Nucleus accumbens (tissue), 56 donors: Measurements from ENCODE around the gene CNKSR3.

Experiments used
- DNase-seq, 56 donors: peaks; one replicate each; lab custom pipeline; 2025; lab: John Stamatoyannopoulos, UW

Gene CNKSR3

DNA sequence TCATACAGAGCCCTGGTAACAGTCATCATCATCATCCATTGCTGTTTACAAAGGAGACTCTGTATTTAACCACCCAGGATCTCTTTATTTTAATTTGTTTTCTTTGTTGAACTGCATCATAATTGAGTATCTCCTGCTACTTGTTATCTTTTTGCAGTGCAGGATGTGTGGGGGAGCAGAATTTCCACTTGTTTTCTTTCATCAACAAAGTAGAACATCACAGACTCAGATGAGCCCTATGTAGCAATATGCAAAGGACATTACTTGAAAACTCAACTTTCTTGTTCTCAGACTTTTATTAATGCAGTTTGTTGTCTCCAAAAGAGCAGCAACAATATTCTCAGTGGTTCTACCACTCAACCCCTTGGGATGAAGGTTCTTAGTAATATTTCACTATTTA is 115.2 kb downstream of the CNKSR3 start:
- DNase-seq: no peak

DNA sequence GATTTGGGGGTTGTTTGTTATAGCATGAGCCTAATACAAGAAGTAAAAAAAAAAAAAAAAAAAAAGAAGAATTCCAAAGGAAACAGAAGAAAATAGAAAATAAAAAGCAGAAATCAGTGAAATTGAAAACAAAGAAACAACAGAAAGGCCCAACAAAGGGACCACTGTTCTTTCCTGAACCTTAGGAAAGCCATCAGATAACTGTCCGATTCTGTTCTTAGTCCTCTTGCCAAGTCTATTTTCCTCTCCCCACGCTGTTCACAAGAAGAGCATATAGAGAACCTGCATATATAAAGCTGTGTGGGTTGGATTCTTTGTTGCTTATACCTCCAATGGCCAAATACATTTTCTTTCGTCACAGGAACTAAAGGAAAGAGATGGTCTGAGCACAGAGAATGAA is 115.9 kb downstream of the CNKSR3 start:
- no peak for DNase-seq

DNA sequence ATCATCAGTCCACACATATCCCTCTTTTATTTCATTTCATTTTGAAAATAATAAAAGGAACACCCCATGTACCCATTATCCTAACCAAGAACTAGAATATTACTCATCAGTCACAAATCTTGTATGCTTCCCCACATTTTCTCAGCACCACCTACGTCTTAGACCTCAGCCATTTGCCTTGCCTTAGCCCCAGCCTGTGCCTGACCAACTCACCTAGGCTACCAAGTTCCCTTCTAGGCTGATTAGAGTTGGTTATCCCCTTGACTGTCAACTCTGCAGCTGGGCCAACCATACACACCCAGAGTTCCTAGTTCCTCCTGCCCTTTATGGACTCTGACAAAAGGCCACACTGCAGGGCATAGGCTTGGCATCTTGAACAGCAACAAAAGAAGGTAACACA is 120.5 kb downstream of the CNKSR3 start:
- DNase-seq: no peak

DNA sequence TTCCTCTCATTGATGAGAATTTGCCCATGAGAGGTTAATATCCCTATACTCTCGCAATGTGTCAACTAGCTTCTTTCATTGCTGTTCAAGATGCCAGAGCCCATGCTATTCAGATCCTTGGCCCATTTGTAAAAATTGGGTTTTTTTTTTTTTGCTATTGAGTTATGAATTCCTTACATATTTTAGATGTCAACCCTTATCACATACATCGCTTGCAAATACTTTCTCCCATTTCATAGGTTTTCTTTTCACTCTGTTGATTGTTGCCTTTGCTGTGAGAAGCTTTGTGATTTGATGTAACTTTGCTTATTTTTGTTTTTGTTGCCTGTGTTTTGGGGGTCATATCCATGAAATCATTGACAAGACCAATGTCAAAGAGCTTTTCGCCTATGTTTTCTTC is 121.7 kb downstream of the CNKSR3 start:
- DNase-seq: no peak

DNA sequence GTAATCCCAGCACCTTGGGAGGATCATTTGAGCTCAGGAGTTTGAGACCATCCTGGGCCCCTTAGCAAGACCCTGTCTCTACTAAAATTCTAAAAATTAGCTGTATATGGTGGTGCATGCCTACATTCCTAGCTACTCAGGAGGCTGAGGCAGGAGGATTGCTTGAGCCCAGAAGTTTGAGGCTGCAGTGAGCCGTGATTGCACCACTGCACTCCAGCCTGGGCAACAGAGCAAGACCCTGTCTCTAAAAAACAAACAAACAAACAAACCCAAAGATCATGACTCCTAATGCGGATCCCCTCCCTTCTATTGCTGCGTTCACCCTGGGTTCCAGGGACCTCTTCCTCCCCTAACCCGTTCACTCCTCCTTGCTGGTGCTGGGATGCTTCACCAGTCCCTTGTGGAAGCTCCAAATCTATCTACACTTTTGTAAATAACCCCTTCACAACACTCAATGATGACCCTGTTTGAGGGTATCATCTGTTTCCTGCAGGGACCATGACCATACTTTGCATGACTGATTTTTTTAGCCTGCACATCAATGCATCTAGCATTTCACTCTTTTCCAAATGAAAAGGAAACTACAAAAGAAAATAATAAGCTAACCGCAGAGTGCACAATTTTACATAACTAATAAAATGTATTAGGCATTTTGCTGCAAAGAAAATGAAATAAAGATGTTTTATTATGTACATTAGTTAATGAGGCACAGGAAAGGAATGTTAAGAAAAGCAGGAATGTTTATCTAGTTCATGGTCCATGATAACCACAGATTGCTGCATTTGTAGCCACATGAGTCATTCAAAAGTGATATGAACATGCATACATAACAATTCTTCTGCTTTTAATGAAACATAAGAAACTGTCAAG is 123.4 kb downstream of the CNKSR3 start:
- DNase-seq: no peak

DNA sequence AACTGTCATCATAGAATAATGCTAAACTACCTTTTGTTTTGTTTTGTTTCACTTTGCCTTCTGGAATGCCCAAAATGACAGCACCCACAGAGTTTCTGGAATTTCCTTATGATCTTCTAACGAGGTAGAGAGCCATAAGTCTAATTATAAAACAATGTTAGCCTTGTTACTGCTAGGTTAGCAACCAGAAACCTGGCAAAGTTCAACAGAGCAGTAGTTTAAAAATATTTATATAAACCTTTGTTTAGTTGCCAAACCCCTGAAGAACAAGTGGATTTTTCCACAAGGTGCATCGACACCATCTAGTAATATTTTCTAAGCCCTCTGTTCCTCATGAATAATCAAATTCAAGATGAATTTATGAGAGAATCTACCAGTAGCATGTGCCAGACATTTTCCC is 126.3 kb downstream of the CNKSR3 start:
- no peak for DNase-seq

DNA sequence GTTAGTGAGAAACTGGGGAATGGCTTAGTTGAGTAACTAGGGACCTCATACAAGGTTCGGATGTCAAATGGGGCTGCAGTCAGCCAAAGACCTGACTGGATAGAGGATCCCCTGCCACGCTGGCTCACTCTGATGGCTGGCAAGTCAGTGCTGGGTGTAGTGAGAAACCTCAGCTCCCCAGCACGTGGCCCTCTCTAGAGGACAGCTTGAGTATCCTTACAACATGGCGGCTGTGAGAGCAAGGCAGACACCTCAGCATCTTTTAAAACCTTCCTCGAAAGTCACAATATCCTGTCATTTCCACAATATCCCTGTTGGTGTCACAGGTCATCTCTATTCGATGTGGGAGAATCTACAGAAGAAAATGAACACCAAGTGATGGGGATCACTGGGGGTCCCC is 127.2 kb downstream of the CNKSR3 start:
- DNase-seq: no peak

DNA sequence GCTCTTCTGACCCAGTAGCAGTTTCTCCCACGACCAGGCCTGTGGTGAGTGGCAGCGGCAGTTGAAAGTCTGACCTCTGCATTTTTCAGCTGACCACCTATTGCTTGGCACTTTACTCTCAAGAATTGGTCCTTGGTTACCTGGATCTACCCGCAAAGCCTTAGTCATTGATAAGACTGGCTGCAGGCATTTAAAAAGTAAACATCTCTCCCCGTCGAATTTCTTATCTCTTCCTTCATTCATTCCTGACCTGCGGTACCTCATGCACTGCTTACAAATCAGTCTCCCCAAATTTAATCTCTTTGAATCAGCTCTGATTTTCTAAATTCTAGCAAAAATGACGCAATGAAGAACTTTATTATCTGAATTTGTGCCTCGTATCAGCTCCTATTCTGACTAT is 127.7 kb downstream of the CNKSR3 start:
- no peak for DNase-seq

DNA sequence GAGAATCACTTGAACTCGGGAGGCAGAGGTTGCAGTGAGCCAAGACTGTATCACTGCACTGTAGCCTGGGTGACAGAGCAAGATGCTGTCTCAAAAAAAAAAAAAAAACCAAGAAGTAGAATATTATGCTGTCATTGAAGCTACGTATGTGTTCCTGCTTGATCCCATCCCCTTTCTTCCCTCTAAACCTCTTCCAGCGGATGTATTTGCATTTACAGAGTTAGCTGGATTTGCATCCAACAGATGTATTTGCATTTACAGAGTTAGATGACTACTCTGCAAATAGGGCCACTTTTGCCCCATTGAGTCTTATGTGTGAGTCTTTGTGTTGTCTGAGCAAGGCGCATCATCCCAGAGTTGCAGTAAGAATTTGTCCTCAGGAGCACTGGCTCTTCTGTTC is 128.9 kb downstream of the CNKSR3 start:
- DNase-seq: no peak

DNA sequence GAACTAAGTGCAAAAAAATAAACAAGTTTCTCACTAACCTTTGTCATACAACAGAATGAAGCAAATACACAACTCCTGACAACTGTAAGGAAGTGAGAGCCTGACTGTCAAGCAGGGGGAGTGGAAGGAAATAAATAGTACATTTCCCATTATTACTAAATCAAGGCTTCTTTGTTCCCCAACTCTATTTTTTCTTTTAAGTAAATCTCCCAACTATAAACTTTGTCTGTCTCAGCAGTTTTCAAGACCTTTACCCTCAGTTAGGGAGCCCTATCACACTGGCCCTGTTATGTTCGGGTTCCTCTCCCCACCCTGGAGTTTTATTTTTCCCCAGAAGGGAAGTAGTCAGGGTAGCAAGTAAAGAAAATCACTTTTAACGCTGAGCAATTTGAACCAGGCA is 129.7 kb downstream of the CNKSR3 start:
- no peak for DNase-seq

DNA sequence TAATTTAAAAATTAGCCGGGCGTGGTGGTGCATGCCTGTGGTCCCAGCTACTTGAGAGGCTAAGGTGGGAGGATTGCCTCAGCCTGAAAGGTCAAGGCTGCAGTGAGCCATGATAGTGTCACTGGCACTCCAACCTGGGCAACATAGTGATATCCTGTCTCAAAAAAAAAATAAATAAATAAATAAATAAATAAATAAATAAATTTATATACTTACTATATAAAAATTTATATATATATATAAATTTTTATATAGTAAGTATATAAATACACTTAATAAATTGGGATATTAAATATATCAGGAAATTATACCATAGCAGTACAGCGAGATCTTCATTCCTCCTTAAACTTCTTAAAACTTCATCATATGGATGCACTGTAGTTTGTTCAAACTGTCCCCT is 130.9 kb downstream of the CNKSR3 start:
- DNase-seq: no peak

DNA sequence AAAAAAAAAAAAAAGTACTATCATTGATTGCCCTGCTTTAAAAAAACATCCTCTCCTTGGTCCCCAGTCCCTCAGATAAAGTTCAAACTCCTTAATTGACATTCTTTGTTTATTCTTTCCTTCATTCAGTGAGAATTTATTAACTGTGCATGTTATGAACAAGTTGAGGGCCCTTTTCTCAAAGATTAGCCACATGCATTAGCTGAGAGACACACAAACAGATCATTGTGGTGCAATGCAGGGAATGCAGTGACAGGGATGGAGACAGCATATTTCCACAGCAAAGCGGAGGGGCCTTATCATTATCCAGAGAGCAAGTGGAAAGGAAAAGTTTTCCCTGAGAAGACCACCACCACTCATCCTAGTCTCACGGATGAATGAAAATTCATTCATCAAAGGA is 132.0 kb downstream of the CNKSR3 start:
- DNase-seq: no peak

DNA sequence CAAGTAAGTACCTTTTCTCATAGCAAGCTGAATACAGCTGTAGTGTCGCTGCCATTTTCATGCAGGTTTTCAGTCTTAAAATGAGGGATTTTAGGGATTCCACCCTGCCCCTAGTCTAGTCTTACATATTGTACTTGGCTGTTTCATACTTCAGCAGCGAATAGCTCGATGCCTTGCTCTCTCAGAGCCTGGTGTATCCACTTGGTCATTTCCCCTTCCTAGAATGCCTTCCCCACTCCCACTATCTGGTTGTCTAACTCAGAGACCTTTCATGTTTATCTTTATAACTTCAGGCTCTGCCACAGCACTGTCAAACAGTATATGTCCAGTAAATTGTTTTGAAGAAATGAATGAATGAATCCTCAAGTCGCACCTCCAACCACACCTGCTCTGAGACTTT is 132.8 kb downstream of the CNKSR3 start:
- DNase-seq: no peak

DNA sequence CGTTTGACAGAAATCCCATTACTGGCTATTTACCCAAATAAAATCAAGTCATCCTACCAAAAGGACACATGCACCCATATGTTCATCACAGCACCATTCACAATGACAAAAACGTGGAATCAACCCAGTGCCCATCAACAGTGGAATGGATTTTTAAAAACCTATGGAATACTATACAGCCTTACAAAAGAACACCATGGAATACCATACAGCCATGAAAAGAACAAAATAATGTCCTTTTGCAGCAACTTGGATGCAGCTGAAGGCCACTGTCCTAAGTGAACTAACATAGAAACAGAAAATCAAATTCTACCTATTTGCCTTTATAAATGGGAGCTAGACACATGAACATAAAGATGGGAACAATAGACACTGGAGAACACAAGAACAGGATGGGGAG is 136.5 kb downstream of the CNKSR3 start:
- no peak for DNase-seq

DNA sequence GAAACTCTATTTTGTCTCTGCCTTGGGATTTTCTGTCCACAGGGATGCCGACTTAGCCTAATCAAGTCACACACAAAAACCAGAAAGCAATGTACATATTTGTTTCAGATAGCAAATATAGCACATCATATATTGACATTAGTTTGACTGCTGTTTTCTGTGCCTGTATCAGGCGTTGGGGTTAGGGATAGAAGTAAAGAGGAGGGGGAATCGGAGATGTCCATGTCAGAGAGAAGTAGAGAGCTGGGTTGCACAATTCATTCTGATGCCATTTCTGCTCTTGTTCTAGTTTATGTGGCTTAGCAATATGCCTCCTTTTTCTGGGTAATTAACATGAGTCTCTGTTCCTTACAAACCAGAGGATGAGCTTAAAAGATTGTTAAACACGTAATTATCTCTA is 139.2 kb downstream of the CNKSR3 start:
- no peak for DNase-seq

DNA sequence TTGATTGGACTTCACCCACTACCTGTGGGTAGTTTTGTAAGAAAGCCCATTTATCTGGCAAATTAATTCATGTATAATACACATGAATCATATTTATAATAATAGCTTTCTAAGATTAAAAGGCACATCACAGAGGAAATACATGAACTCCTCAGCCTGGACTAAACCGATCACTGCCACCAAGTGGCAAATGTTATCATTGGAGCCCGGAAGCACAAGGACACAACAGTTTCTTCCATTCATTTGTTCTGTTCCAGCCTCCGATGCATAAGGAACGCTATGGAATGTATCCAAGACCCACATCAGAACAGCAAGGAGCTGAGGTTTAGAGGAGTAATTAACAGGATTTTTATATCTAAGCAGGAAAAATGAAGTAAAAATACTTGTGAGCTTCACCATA is 139.9 kb downstream of the CNKSR3 start:
- DNase-seq: peak in 28 of 56 donors; percentile 2 to 51 (median 14)

DNA sequence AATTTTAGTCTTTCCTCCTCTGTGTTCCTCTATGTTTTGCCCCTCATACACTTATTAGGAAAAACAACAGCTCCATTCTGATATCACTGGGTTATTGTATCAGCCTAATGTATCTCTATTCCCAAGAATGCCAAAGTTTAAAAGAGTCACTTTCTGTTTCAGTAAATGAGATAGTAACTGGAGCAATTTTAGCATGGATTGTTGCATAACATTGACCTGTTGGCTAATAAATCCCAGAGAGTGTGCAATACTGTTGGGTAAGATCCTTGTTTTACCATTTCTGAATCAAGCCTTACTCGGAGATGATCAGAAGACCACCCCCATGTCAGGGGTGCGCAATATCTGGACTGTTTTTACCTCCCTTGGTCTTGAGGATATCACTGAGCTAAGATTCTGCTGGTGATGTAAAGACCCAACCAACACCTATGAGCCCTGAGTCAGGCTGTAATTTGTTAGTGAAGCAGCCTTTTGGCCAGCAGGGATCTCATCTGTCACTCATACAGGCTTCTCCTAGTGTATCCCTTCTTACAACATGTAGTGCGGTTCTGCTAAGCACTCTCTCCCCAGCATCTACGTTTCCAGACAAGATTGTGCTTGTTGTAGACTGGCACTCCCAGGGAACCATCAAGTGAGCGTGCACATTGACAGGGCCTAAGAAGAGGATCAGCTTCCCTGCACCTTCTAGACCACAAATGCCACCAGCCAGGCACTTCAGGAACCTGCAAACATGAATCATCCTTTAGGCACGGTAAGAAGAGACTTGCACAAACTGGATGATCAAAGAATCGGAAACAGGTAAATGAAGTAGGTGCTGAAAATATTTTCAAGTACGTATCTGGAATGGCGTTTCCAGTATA is 142.4 kb downstream of the CNKSR3 start:
- no peak for DNase-seq

DNA sequence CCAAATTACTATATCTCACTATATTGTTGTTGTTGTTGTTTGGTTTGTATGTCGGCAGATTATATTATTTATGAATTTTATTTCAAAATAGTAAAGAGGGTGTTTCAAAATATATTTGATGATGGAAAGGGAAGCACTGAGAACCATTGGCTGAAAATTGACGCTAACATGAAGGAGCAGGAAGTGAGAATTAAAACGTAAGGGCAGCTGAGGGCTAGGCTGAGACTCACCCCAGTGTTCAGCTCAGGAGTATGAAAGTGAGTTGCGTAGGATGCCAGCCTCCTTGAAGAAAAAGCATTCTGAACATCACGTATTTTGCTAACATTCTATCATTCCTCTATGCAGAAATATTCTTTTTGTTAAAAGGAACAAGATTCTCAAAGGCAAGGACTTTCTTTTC is 143.1 kb downstream of the CNKSR3 start:
- no peak for DNase-seq

DNA sequence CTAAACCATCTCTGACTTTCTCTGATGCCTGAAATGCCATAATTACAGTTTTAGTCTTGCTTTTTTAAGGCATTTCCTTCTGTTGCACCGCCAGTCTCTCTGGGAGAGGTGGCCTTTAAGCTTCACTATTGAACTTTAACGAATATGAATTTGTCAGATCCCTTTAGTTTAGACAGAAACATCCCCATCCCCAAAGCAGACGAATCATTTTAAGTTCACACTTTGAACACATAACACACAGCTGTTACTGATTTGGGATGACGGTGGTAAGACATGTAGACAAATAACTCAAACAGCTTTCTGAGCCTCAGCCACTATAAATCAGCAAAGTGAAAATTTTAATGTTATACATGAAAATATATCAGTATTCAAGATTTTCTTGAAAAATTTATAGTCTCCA is 146.7 kb downstream of the CNKSR3 start:
- DNase-seq: no peak

DNA sequence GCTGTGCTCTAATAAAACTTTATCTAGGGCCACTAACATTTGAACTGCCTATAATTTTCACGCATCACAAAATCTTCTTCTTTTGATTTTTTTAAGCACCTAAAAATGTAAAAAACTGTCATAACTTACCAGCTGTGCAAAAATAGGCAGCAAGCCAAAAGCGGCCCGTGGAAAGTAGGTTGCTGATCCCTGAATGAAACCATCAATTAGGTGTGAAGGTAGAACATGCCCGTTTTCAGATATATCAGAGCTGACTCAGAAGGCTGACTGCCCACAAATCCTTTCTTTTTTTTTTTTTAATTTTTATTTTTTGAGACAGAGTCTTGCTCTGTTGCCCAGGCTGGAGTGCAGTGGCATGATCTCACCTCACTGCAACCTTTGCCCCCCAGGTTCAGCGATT is 149.0 kb downstream of the CNKSR3 start:
- no peak for DNase-seq

DNA sequence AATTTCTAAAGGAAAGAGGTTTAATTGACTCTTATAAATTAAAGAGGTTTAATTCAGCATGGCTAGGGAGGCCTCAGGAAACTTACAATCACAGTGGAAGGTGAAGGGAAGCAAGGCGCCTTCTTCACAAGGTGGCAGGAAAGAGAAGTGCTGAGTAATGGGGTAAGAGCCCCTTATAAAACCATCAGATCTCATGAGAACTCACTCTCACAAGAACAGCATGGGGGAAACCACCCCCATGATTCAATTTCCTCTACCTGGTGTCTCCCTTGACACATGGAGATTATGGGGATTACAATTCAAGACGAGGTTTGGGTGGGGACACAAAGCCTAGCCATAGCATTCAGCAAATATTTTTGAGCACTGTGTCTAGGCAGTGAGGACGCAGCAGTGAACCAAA is 150.0 kb downstream of the CNKSR3 start:
- DNase-seq: no peak

DNA sequence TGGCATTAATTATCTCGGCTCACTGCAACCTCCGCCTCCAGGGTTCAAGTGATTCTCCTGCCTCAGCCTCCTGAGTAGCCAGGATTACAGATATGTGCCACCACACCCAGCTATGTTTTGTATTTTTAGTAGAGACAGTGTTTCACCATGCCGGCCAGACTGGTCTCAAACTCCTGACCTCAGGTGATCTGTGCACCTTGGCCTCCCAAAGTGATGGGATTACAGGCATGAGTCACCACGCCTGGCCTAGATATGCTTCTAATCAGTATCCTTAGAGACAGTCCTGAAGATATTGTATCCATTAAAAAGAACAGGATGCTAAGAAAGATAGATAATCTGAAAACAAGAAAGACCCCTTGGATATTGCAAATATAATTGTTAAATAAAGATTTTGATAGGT is 150.8 kb downstream of the CNKSR3 start:
- no peak for DNase-seq
